Erythroblast (primary cell): Measurements from ENCODE around the gene SGIP1.

ENCODE experiments used
- GATA1 ChIP-seq: IDR thresholded peaks from 2 replicates; pipeline ENCODE4 v1.6.1; 2011; ENCODE audit warnings: low read depth, mild to moderate bottlenecking, control low read depth, low read length, moderate library complexity
- POLR2A ChIP-seq: IDR thresholded peaks from 2 replicates; pipeline ENCODE4 v1.6.1; 2011; ENCODE audit warnings: mild to moderate bottlenecking, low read length

DNA sequence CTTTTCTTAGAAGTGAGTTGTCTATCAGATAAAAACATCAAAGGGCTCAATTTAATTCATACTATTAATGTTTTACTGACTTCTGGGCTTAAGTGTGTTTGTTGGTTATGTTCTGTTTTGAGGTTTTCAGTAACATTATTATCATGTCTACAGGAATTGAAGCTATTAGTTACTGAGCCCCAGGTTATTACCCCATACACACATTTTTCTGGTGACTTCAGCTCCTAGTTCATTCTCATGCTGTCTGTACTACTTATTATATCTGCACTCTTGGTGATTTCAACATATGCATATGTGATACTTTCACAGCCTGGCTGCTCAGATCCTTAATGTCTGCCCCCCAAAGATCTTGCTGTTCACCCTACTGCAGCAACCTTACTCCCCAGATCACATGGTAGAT lies 27.0 kb upstream of the SGIP1 start:
- no peak for TF ChIP-seq POLR2A
- TF ChIP-seq GATA1: no peak
